GM11168 (cell line): Measurements from ENCODE around the gene NFATC1.
"Not testable (repeated sequence)": the region's sequence is repeated elsewhere in the genome, so short reads cannot be mapped to it uniquely, and the experiment has no call there.

Experiments
- in situ Hi-C: fragments of 300-500 bp; cut with MboI; formaldehyde crosslinking; loops from one replicate; pipeline ENCODE4 v1.12.0; 2022; ENCODE audit warnings: low sequenced_read_pairs; ENCODE audit not compliant: unreplicated experiment

The NFATC1 gene

GRCh38 chr18:79480171-79481045 is 84.7 kb downstream of the NFATC1 start:
- in situ Hi-C loops, result no loop called here

- in situ Hi-C loops, result no loop called here
These were observed 85.5 kb downstream of the NFATC1 start for GRCh38 chr18:79481046-79481790.

GRCh38 chr18:79483393-79483792 is 87.7 kb downstream of the NFATC1 start:
- in situ Hi-C loops, result not testable (repeated sequence)

- in situ Hi-C loops, result no loop called here
These were observed 88.3 kb downstream of the NFATC1 start for GRCh38 chr18:79483971-79484491.

- in situ Hi-C loops, result no loop called here
These were observed 89.2 kb downstream of the NFATC1 start for GRCh38 chr18:79484661-79485621.

GRCh38 chr18:79485788-79486355 is 90.1 kb downstream of the NFATC1 start:
- in situ Hi-C loops, result no loop called here

- in situ Hi-C loops, result no loop called here
These were observed 90.8 kb downstream of the NFATC1 start for GRCh38 chr18:79486356-79487182.

- in situ Hi-C loops, result no loop called here
These were observed 91.6 kb downstream of the NFATC1 start for GRCh38 chr18:79487183-79487800.

GRCh38 chr18:79487801-79488201 is 92.1 kb downstream of the NFATC1 start:
- in situ Hi-C loops, result no loop called here

GRCh38 chr18:79488311-79489050 is 92.8 kb downstream of the NFATC1 start:
- in situ Hi-C loops, result no loop called here

- in situ Hi-C loops, result no loop called here
These were observed 93.5 kb downstream of the NFATC1 start for GRCh38 chr18:79489051-79489898.

GRCh38 chr18:79489899-79490625 is 94.3 kb downstream of the NFATC1 start:
- in situ Hi-C loops, result no loop called here

- in situ Hi-C loops, result no loop called here
These were observed 94.9 kb downstream of the NFATC1 start for GRCh38 chr18:79490626-79491041.

- in situ Hi-C loops, result no loop called here
These were observed 95.4 kb downstream of the NFATC1 start for GRCh38 chr18:79491081-79491551.

- in situ Hi-C loops, result no loop called here
These were observed 97.6 kb downstream of the NFATC1 start for GRCh38 chr18:79493211-79493800.

GRCh38 chr18:79493801-79494211 is 98.1 kb downstream of the NFATC1 start:
- in situ Hi-C loops, result no loop called here
